Endothelial cell of umbilical vein (primary cell): ENCODE data around the gene GALNT8. TPM values are rescaled to one million over a fixed set of nuclear protein-coding genes. Genes with fewer than 3 reads are reported as not detected.

ENCODE experiments used
- BruUV-seq: library from RNA; stranded (reverse); fragments of 400-500 nt; replicated peaks from 2 replicates; lab custom pipeline; 2021; lab: Mats Ljungman, UMichigan
- CTCF ChIA-PET: fragments of 300-600, 350-600 bp; sonication (Branson Sonifier 250); formaldehyde crosslinking; loops from one replicate; lab custom pipeline; 2021; ENCODE audit warnings: antibody characterized with exemption, inconsistent platforms; lab: Charles Lee
- POLR2A ChIA-PET: fragments of 300-600, 350-600 bp; sonication (Branson Sonifier 250); formaldehyde crosslinking; loops from one replicate; lab custom pipeline; 2021; ENCODE audit warnings: antibody characterized with exemption, inconsistent platforms; lab: Charles Lee
- DNase-seq: peaks from one replicate; pipeline ENCODE4 v3.0.0-alpha.2; 2011; ENCODE audit warnings: low read depth, low spot score
- FAIRE-seq: peaks from 2 replicates; lab custom pipeline; 2011; peaks lifted over from hg19 to GRCh38; lab: Jason Lieb, UNC
- H2AFZ ChIP-seq: 2 replicates; pipeline ENCODE4 v1.6.0; 2012; ENCODE audit warnings: low read depth, low read length, control low read depth, inconsistent platforms
- H3K27ac ChIP-seq: 2 replicates; pipeline ENCODE4 v1.5.1; 2011; ENCODE audit warnings: low read depth, mild to moderate bottlenecking, control low read depth, low read length, moderate library complexity; ENCODE audit not compliant: insufficient read depth
- H3K27me3 ChIP-seq, 2 experiments: 2 replicates each; pipeline versions ENCODE4 v1.6.0 to v1.6.1; 2011; ENCODE audit warnings: low read length in 2 of 2, mixed read lengths in 1 of 2; ENCODE audit not compliant: control insufficient read depth in 2 of 2, insufficient read depth in 2 of 2
- H3K36me3 ChIP-seq, 2 experiments: 2 replicates in 1 of 2; 3 replicates in 1 of 2; pipeline ENCODE4 v1.5.1; 2011; ENCODE audit warnings: low read length in 2 of 2, mild to moderate bottlenecking in 1 of 2, moderate library complexity in 1 of 2; ENCODE audit not compliant: control insufficient read depth in 2 of 2, insufficient read depth in 2 of 2; ENCODE audit errors: extremely low read depth in 1 of 2
- H3K4me1 ChIP-seq: 3 replicates; pipeline ENCODE4 v1.5.1; 2011; ENCODE audit warnings: mild to moderate bottlenecking, low read length; ENCODE audit not compliant: control insufficient read depth, insufficient read depth; ENCODE audit errors: extremely low read depth
- H3K4me2 ChIP-seq: 2 replicates; pipeline ENCODE4 v1.6.1; 2011; ENCODE audit warnings: low read length, control low read depth, mixed read lengths; ENCODE audit not compliant: insufficient read depth
- H3K4me3 ChIP-seq, 3 experiments: fragments of 200-600 bp in 1 of 3; sonication (generic), shearing (Covaris generic) in 1 of 3; replicated peaks in 1 of 3; 2 replicates each; pipeline ENCODE4 v1.5.1; 2011 to 2016; ENCODE audit warnings: control low read depth in 3 of 3, low read length in 3 of 3, mild to moderate bottlenecking in 2 of 3, inconsistent platforms in 1 of 3, low read depth in 1 of 3, moderate library complexity in 1 of 3; ENCODE audit not compliant: insufficient read depth in 1 of 3
- H3K79me2 ChIP-seq: 2 replicates; pipeline ENCODE4 v1.6.0; 2012; ENCODE audit warnings: low read length, inconsistent platforms; ENCODE audit not compliant: control insufficient read depth, insufficient read depth
- H3K9ac ChIP-seq: replicated peaks from 2 replicates; pipeline ENCODE3; 2011; ENCODE audit warnings: low read length, control low read depth; ENCODE audit not compliant: insufficient read depth; ENCODE audit errors: extremely low read depth
- H3K9me1 ChIP-seq: replicated peaks from 3 replicates; pipeline ENCODE4 v1.6.0; 2011; ENCODE audit warnings: mild to moderate bottlenecking, low read length; ENCODE audit not compliant: control insufficient read depth, insufficient read depth; ENCODE audit errors: extremely low read depth
- H3K9me3 ChIP-seq: replicated peaks from 2 replicates; pipeline ENCODE4 v1.5.1; 2012; ENCODE audit warnings: low read length, inconsistent platforms; ENCODE audit not compliant: control insufficient read depth, insufficient read depth
- H4K20me1 ChIP-seq: replicated peaks from 2 replicates; pipeline ENCODE3; 2011; ENCODE audit warnings: mild to moderate bottlenecking, low read length; ENCODE audit not compliant: control insufficient read depth, insufficient read depth; ENCODE audit errors: extremely low read depth
- CTCF ChIP-seq, 2 donors: IDR thresholded peaks; 1 replicate in 1 of 2; 2 replicates in 1 of 2; pipeline ENCODE4 v1.5.1; 2011; ENCODE audit warnings: low read length in 2 of 2, mild to moderate bottlenecking in 2 of 2, moderate library complexity in 2 of 2, control low read depth in 1 of 2, inconsistent platforms in 1 of 2, low read depth in 1 of 2; ENCODE audit not compliant: insufficient read depth in 1 of 2; ENCODE audit errors: extremely low read depth in 1 of 2
- EZH2 ChIP-seq: IDR thresholded peaks from 2 replicates; pipeline ENCODE4 v1.6.1; 2012; ENCODE audit warnings: borderline replicate concordance, low read depth, mild to moderate bottlenecking, moderate library complexity, low read length, inconsistent platforms; ENCODE audit not compliant: severe bottlenecking
- FOS ChIP-seq: IDR thresholded peaks from 2 replicates; pipeline ENCODE4 v1.6.1; 2011; ENCODE audit warnings: mild to moderate bottlenecking, low read length, moderate library complexity, borderline replicate concordance; ENCODE audit not compliant: insufficient read depth
- GATA2 ChIP-seq: IDR thresholded peaks from 2 replicates; pipeline ENCODE4 v1.7.0; 2011; ENCODE audit warnings: low read depth, mild to moderate bottlenecking, moderate library complexity, mixed read lengths, low read length; ENCODE audit not compliant: insufficient read length, insufficient read depth
- JUN ChIP-seq: IDR thresholded peaks from 2 replicates; pipeline ENCODE4 v1.6.1; 2011; ENCODE audit warnings: borderline replicate concordance, low read depth; ENCODE audit not compliant: insufficient read length, insufficient read depth
- MAX ChIP-seq: IDR thresholded peaks from 2 replicates; pipeline ENCODE4 v1.6.1; 2011; ENCODE audit not compliant: insufficient read depth, insufficient read length
- MYC ChIP-seq: IDR thresholded peaks from one replicate; pipeline ENCODE4 v1.6.1; 2011; ENCODE audit warnings: mild to moderate bottlenecking, low read depth, low read length
- POLR2A ChIP-seq: IDR thresholded peaks from 2 replicates; pipeline ENCODE4 v1.6.1; 2012; ENCODE audit warnings: low read depth, mild to moderate bottlenecking, control low read depth, low read length
- POLR2AphosphoS5 ChIP-seq: IDR thresholded peaks from 2 replicates; pipeline ENCODE4 v1.6.1; 2012; ENCODE audit warnings: low read depth, mild to moderate bottlenecking, control low read depth, low read length, moderate library complexity; ENCODE audit not compliant: insufficient read depth
- dilution Hi-C: fragments of 300-500 bp; cut with MboI; formaldehyde crosslinking; loops from one replicate; pipeline ENCODE4 v1.15.0; 2019; ENCODE audit warnings: low sequenced_read_pairs; ENCODE audit not compliant: extremely low pct_ligation_motif_present
- intact Hi-C: fragments of 100-400 bp; cut with micrococcal nuclease; formaldehyde crosslinking; loops from one replicate; pipeline ENCODE4 v1.10.0; 2022
- polyA plus RNA-seq, 4 experiments: library from polyadenylated mRNA; depleted of rRNA in 3 of 4; stranded (reverse) in 3 of 4; unstranded in 1 of 4; fragments of >200 nt; gene quantifications; 2 replicates each; pipeline versions ENCODE4 v1.2.1 to v1.2.3, GENCODE V29; 2011 to 2012; ENCODE audit warnings: missing spikeins in 1 of 4
- total RNA-seq: library from RNA; stranded (reverse); gene quantifications from 2 replicates; pipeline ENCODE4 v1.2.3, GENCODE V29; 2021

GALNT8 gene
- total and polyA plus RNA-seq, 2 donors (not counting 3 experiments of a cell fraction or from before 2014, with no cell fraction given) = 0.03 to 0.09 TPM

GRCh38 chr12:4787965-4788364 is 67.8 kb downstream of the GALNT8 start:
- ChIA-PET POLR2A (no interaction called here), CTCF (no interaction called here)
- BruUV-seq = no TSS peak
- Histone ChIP-seq H3K79me2 (no peaks in the 10 kb centered on the region), H3K4me2 (no peak overlapping the region), H4K20me1 (no peaks in the 10 kb centered on the region), H3K9me3 (no peaks in the 10 kb centered on the region), H3K9me1 (no peaks in the 10 kb centered on the region), H3K27me3 (peaks cover 0 to 3% of the 10 kb centered on the region in 2 experiments), H3K27ac (no peak overlapping the region), H3K4me1 (no peaks in the 10 kb centered on the region), H3K4me3 (no peak overlapping the region), H3K9ac (no peak overlapping the region), H3K36me3 (no peaks in the 10 kb centered on the region), H2AFZ (no peak overlapping the region)
- dilution Hi-C loops (no loop called here), intact Hi-C loops (no loop called here)
- FAIRE-seq = no peak
- no peak for DNase-seq
- TF ChIP-seq MAX (no peak), EZH2 (no peak), GATA2 (no peak), FOS (no peak), MYC (no peak), CTCF (IDR thresholded peaks at IDR 0.05; ENCODE audit: extremely low read depth in 1 of 2, insufficient read depth in 1 of 2, low read depth in 1 of 2, low read length in 2 of 2) (no peak), POLR2A (no peak), JUN (no peak), POLR2AphosphoS5 (no peak)
